ENCODE data around the gene UBAP1L. TPM values are rescaled to one million over a fixed set of nuclear protein-coding genes. Genes with fewer than 3 reads are reported as not detected.

Gene UBAP1L
- total RNA-seq = under 0.01 and 0.30 TPM in 2 replicates

DNA sequence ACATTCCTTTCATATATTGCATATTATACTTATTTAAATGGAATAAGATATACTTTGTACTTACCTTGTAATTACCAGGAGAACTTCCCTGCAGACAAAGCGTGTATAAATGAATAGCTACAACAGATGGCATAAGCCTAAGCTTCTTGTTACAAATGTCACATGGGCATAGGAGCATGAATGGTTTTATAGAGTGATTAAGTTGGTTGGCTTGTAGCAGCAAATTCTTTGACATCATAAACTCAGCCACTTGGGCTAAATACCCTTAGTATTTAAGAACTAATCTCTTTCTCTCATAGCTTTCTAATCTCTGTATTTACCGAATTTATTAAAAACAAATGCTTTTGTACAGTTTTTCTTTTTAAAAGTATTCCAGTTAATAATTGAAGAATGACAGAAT is at the start of gene UBAP1L:
TSS of gene UBAP1L (minus strand) at position 115 of the 400 bp plus-strand sequence. CDS start 8,985 bp downstream, outside the sequence.

DNA sequence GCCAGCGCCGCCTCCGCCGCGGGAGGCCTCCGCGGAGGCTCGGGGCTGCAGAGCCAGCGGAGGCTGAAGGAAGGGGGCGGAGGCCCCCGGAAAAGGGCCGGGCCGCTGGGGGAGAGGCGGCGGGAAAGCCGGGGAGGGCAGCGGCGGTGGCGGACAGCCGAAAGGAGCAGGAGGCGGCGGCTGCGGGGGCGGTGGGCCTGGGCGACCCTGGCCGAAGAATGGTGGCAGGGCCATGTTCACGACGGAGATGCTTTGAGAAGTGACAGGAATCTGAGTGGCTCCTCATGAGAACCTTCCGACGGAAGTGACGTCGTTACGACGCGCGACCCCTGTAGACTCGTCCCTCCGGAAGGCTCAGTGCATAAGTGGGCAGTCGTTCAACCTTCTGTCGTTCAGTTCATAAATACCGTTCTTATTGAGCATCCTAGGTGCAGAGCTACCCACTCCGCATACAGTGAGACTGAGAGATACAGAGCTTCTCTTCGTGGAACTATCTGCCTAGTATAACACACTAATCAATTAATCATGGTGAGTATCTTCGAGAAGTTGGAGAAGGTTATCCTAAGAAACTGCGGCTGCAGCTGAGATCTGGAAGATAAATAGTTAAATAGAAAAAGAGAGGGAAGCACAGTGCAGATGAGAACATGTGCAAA is 18.7 kb upstream of the UBAP1L start, which contains the start of gene PDCD7:
TSS of gene PDCD7 (minus strand) at position 261 of the 653 bp plus-strand sequence. CDS start at position 234, 27 bp downstream.

DNA sequence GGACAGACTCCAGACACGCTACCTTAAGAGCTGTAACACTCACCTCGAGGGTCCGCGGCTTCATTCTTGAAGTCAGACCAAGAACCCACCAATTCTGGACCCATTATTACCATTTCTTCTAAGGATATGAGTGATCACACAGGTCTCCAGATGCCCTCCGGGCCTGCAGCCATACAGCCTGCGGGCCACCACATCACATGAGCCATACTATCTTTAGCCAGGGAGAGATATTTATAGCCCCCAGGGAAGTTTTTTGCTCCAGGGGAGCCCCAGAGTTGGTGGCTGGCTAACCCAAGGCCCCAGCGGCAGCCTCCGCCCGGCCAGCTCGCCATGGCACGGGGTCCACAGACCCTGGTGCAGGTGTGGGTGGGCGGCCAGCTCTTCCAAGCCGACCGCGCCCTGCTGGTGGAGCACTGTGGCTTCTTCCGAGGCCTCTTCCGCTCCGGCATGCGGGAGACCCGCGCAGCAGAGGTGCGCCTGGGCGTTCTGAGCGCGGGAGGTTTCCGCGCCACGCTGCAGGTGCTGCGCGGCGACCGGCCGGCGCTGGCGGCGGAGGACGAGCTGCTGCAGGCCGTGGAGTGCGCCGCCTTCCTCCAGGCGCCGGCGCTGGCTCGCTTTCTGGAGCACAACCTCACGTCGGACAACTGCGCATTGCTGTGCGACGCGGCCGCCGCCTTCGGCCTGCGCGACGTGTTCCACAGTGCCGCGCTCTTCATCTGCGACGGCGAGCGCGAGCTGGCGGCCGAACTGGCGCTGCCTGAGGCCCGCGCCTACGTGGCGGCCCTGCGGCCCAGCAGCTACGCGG is 38.3 kb downstream of the UBAP1L start, which contains the start of gene KBTBD13:
TSS of gene KBTBD13 (plus strand) at position 261 of the 805 bp plus-strand sequence. CDS start at position 331, 70 bp downstream.

DNA sequence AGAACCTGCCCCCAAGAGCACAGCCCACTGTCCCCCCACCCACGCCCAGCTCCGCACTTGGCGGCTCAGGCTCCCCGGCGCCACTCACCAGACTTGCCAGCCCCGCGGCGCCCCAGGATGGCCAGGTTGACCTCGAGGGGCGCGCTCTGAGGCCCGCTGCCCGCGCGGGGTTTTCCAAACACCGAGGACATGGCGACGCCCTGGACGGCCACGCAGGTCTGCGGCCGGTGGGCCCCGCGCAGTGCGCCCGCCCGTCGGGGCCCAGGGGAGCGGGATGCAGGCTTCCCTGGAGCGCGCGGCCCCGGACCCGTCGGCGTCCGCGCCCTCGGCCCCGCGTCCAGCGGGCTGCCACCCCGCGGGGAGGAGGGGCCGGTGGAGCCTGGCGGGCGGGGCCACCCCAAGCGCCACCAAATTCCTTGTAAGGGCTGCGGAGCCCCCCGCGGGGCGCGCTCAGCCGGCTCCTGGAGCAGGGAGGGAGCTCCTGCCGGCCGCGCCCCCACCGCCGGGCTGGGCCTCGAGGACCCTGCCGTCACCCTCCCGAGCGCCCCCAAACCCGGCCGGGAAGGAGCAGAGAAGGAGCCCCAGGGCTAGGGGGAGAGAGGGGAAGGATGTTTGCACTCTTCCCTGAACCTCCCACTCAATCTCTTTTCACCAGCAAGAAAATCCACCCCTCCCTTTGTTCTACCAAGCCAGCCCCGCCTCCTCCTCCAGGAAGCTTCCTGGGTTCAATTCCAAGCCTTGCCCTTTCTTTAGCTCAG is 47.2 kb downstream of the UBAP1L start, which contains the start of gene RASL12:
TSS of gene RASL12 (minus strand) at position 347 of the 758 bp plus-strand sequence. CDS start at position 191, 156 bp downstream.

DNA sequence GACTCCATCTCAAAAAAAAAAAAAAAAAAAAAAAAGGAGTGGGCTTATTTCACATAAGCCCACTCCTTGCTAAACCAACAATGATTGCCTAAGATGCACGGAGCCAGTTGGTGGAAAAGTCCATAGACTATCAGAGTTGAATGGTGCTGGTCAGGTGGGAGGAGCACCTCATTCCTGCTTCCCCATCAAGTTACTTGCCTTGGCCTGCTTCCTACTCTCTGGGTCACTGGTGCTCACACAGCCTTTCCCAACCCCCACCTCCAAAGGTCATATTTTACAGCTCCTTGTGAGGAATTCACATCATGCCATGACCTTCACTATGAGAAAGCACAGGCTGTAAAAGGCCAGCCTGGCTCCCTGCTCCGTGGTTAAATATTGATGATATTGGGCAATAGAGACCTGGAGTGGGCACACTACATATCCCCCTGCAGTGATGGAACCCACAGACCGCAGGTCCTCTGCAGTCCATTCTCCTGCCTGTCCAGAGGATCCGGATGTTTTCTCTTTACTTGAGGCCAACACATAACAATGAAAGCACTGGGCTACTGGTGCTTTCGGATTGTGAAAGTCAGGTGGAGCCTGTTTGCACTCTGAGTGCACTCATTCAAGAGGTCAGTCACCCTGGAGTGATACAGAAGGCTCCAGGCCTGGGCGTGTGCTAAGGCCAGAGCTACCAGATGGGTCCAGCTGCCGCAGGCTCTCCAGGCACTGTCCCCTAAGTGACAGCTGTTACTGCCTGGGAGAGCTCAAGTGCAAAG is 70.1 kb downstream of the UBAP1L start, which contains the start of gene SLC51B:
TSS of gene SLC51B (plus strand) at position 664 of the 758 bp plus-strand sequence. CDS start 4,618 bp downstream, outside the sequence.

Other genes starting within 250 kb of the UBAP1L start
- 2.5 and 2.7 TPM in 2 replicates for gene ANKDD1A, start 203.3 kb downstream of the UBAP1L start, total RNA-seq
- 63.9 and 65.7 TPM in 2 replicates for gene SPG21, start 125.3 kb downstream of the UBAP1L start, total RNA-seq
- 24.7 and 29.9 TPM in 2 replicates for gene MTFMT, start 85.6 kb downstream of the UBAP1L start, total RNA-seq
- not detected in 2 replicates for gene SLC51B, start 69.8 kb downstream of the UBAP1L start, total RNA-seq
- 8.5 and 10.4 TPM in 2 replicates for gene RASL12, start 47.2 kb downstream of the UBAP1L start, total RNA-seq
- gene KBTBD13, start 38.5 kb downstream of the UBAP1L start, total RNA-seq = not detected in 2 replicates
- gene PDCD7, start 18.6 kb upstream of the UBAP1L start, total RNA-seq = 11.7 and 13.8 TPM in 2 replicates
- gene CLPX, start 70.1 kb upstream of the UBAP1L start, total RNA-seq = 19.3 and 19.5 TPM in 2 replicates
- under 0.01 and 0.17 TPM in 2 replicates for gene CILP, start 96.3 kb upstream of the UBAP1L start, total RNA-seq
- gene PARP16, start 171.7 kb upstream of the UBAP1L start, total RNA-seq = 5.1 and 7.1 TPM in 2 replicates
- not detected in 2 replicates for gene RNU5A-1, start 180.9 kb upstream of the UBAP1L start, total RNA-seq
- gene RNU5B-1, start 189.5 kb upstream of the UBAP1L start, total RNA-seq = not detected in 2 replicates